A549 (cell line): ENCODE data around the gene SLC31A1.

Source experiments
- CEBPB ChIP-seq, 2 experiments: fragments of >200 bp in 1 of 2; sonication (Bioruptor Twin) in 1 of 2; formaldehyde crosslinking in 1 of 2; IDR thresholded peaks; 2 replicates each; pipeline ENCODE4 v1.6.1; 2012 to 2016
- CHD2 ChIP-seq: fragments of 150-350 bp; IDR thresholded peaks from 2 replicates; pipeline ENCODE4 v1.6.1; 2014; ENCODE audit warnings: low read length; ENCODE audit not compliant: partially characterized antibody
- EP300 ChIP-seq, 2 experiments: fragments of >200 bp; sonication (Bioruptor Twin); formaldehyde crosslinking; IDR thresholded peaks; 2 replicates in 1 of 2; 3 replicates in 1 of 2; pipeline ENCODE4 v1.6.1; 2016 to 2017
- RAD21 ChIP-seq, 2 experiments: fragments of >200 bp in 1 of 2; sonication (Bioruptor Twin) in 1 of 2; formaldehyde crosslinking in 1 of 2; IDR thresholded peaks in 1 of 2; conservative IDR thresholded peaks in 1 of 2; 2 replicates in 1 of 2; 3 replicates in 1 of 2; pipeline ENCODE4 v1.6.1; 2012 to 2018; ENCODE audit warnings: inconsistent platforms in 1 of 2
- RFX5 ChIP-seq: fragments of 450-650 bp; IDR thresholded peaks from 2 replicates; pipeline ENCODE4 v1.7.1; 2014; ENCODE audit warnings: antibody characterized with exemption, mild to moderate bottlenecking, moderate library complexity
- TF ChIP-seq, protein P1 (sequence below): fragments of >200 bp; sonication (Bioruptor Twin); formaldehyde crosslinking; IDR thresholded peaks from 3 replicates; pipeline ENCODE4 v1.5.1; 2016

GRCh38 chr9:113186137-113186755, 35.1 kb upstream of the SLC31A1 start:
- TF ChIP-seq CEBPB (IDR thresholded peaks at IDR 0.05) (no peak), RAD21 (conservative IDR thresholded peaks at IDR 0.05 in 1 of 2, IDR thresholded peaks at IDR 0.05 in 1 of 2) (no peak), EP300 (IDR thresholded peaks at IDR 0.05) (no peak), CHD2 (no peak), RFX5 (no peak)
- TF ChIP-seq, protein P1, sequence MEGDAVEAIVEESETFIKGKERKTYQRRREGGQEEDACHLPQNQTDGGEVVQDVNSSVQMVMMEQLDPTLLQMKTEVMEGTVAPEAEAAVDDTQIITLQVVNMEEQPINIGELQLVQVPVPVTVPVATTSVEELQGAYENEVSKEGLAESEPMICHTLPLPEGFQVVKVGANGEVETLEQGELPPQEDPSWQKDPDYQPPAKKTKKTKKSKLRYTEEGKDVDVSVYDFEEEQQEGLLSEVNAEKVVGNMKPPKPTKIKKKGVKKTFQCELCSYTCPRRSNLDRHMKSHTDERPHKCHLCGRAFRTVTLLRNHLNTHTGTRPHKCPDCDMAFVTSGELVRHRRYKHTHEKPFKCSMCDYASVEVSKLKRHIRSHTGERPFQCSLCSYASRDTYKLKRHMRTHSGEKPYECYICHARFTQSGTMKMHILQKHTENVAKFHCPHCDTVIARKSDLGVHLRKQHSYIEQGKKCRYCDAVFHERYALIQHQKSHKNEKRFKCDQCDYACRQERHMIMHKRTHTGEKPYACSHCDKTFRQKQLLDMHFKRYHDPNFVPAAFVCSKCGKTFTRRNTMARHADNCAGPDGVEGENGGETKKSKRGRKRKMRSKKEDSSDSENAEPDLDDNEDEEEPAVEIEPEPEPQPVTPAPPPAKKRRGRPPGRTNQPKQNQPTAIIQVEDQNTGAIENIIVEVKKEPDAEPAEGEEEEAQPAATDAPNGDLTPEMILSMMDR, result no peak
